Stimulated activated memory B cell treated with anti-CD40 and anti-IgM and Interleukin-4, amounts not matched to agents 10 μg/mL and 1 μg/mL and 100 μg/mL, for 72 hours (primary cell): ENCODE results near the gene FBXL19.
"Not testable (repeated sequence)": the region's sequence is repeated elsewhere in the genome, so short reads cannot be mapped to it uniquely, and the experiment has no call there.

ENCODE experiments used
- ATAC-seq: fragments of 150-1000 bp; cut with Tn5 transposase; 2 replicates; pipeline ENCODE4 v1.10.0; 2021
- H3K27ac Mint-ChIP-seq: one replicate; pipeline ENCODE4 v1.8.0; 2022; ENCODE audit warnings: mild to moderate bottlenecking, mixed read lengths
- H3K27me3 Mint-ChIP-seq: one replicate; pipeline ENCODE4 v1.8.0; 2022; ENCODE audit warnings: mixed read lengths
- H3K36me3 Mint-ChIP-seq: one replicate; pipeline ENCODE4 v1.8.0; 2022; ENCODE audit warnings: mixed read lengths
- H3K4me1 Mint-ChIP-seq: one replicate; pipeline ENCODE4 v1.8.0; 2022; ENCODE audit warnings: mixed read lengths
- H3K4me3 Mint-ChIP-seq: one replicate; pipeline ENCODE4 v1.8.0; 2022; ENCODE audit warnings: mild to moderate bottlenecking, moderate library complexity, mixed read lengths
- H3K9me3 Mint-ChIP-seq: one replicate; pipeline ENCODE4 v1.8.0; 2022; ENCODE audit warnings: mixed read lengths

FBXL19 gene

GRCh38 chr16:30924076-30924912, 922 bp downstream of the FBXL19 start:
- Mint-ChIP-seq H3K4me1 (peaks cover 42% of the 10 kb centered on the region), H3K27ac (peak overlapping the region; percentile 75), H3K4me3 (peak overlapping the region; percentile 83), H3K9me3 (no peaks in the 10 kb centered on the region), H3K36me3 (peaks cover 13% of the 10 kb centered on the region), H3K27me3 (no peaks in the 10 kb centered on the region)
- ATAC-seq = no peak

GRCh38 chr16:30924913-30925631, 1.7 kb downstream of the FBXL19 start:
- Mint-ChIP-seq H3K27me3 (no peaks in the 10 kb centered on the region), H3K4me1 (peaks cover 42% of the 10 kb centered on the region), H3K4me3 (peak overlapping the region; percentile 83), H3K36me3 (peaks cover 13% of the 10 kb centered on the region), H3K27ac (peak overlapping the region; percentile 75), H3K9me3 (no peaks in the 10 kb centered on the region)
- ATAC-seq = no peak

- peaks cover 16% of the 10 kb centered on the region for H3K36me3 Mint-ChIP-seq
- no peaks in the 10 kb centered on the region for H3K27me3 Mint-ChIP-seq
- H3K27ac Mint-ChIP-seq = peak overlapping the region; percentile 50
- no peaks in the 10 kb centered on the region for H3K9me3 Mint-ChIP-seq
- ATAC-seq = no peak
- peaks cover 42% of the 10 kb centered on the region for H3K4me1 Mint-ChIP-seq
- H3K4me3 Mint-ChIP-seq = no peak overlapping the region
Measured at GRCh38 chr16:30925632-30925987, 2.2 kb downstream of the FBXL19 start.

- peaks cover 37% of the 10 kb centered on the region for H3K4me1 Mint-ChIP-seq
- peak overlapping the region; percentile 0 for H3K4me3 Mint-ChIP-seq
- ATAC-seq = no peak
- no peaks in the 10 kb centered on the region for H3K9me3 Mint-ChIP-seq
- peak overlapping the region; percentile 50 for H3K27ac Mint-ChIP-seq
- H3K36me3 Mint-ChIP-seq = peaks cover 22% of the 10 kb centered on the region
- H3K27me3 Mint-ChIP-seq = no peaks in the 10 kb centered on the region
Measured at GRCh38 chr16:30925995-30926811, 2.8 kb downstream of the FBXL19 start.

GRCh38 chr16:30926937-30927788, 3.8 kb downstream of the FBXL19 start:
- Mint-ChIP-seq H3K36me3 (peaks cover 28% of the 10 kb centered on the region), H3K27me3 (no peaks in the 10 kb centered on the region), H3K4me1 (peaks cover 27% of the 10 kb centered on the region), H3K27ac (peak overlapping the region; percentile 50), H3K9me3 (no peaks in the 10 kb centered on the region), H3K4me3 (no peak overlapping the region)
- ATAC-seq = no peak

GRCh38 chr16:30927789-30928378, 4.5 kb downstream of the FBXL19 start:
- no peaks in the 10 kb centered on the region for H3K9me3 Mint-ChIP-seq

GRCh38 chr16:30928390-30928789, 5.0 kb downstream of the FBXL19 start:
- no peaks in the 10 kb centered on the region for H3K9me3 Mint-ChIP-seq
- H3K27me3 Mint-ChIP-seq = no peaks in the 10 kb centered on the region
- no peak overlapping the region for H3K4me3 Mint-ChIP-seq
- no peak for ATAC-seq
- no peak overlapping the region for H3K27ac Mint-ChIP-seq
- peaks cover 26% of the 10 kb centered on the region for H3K4me1 Mint-ChIP-seq
- peaks cover 35% of the 10 kb centered on the region for H3K36me3 Mint-ChIP-seq

More at GRCh38 chr16:30927789-30928378, 4.5 kb downstream of the FBXL19 start:
- peak; percentile 10 for ATAC-seq
- no peak overlapping the region for H3K27ac Mint-ChIP-seq
- H3K36me3 Mint-ChIP-seq = peaks cover 35% of the 10 kb centered on the region
- no peaks in the 10 kb centered on the region for H3K27me3 Mint-ChIP-seq
- H3K4me1 Mint-ChIP-seq = peaks cover 26% of the 10 kb centered on the region
- H3K4me3 Mint-ChIP-seq = no peak overlapping the region

GRCh38 chr16:30929167-30929566, 5.8 kb downstream of the FBXL19 start:
- H3K4me3 Mint-ChIP-seq = no peak overlapping the region
- no peak for ATAC-seq
- H3K9me3 Mint-ChIP-seq = no peaks in the 10 kb centered on the region
- no peaks in the 10 kb centered on the region for H3K27me3 Mint-ChIP-seq
- H3K27ac Mint-ChIP-seq = no peak overlapping the region
- peaks cover 35% of the 10 kb centered on the region for H3K36me3 Mint-ChIP-seq
- peaks cover 26% of the 10 kb centered on the region for H3K4me1 Mint-ChIP-seq

GRCh38 chr16:30930160-30930571, 6.8 kb downstream of the FBXL19 start:
- Mint-ChIP-seq H3K9me3 (no peaks in the 10 kb centered on the region), H3K36me3 (peaks cover 42% of the 10 kb centered on the region), H3K4me1 (peaks cover 24% of the 10 kb centered on the region), H3K4me3 (no peak overlapping the region), H3K27ac (no peak overlapping the region), H3K27me3 (no peaks in the 10 kb centered on the region)
- no peak for ATAC-seq

GRCh38 chr16:30931068-30931650, 7.8 kb downstream of the FBXL19 start:
- no peak overlapping the region for H3K27ac Mint-ChIP-seq
- ATAC-seq = no peak
- peaks cover 20% of the 10 kb centered on the region for H3K4me1 Mint-ChIP-seq
- H3K4me3 Mint-ChIP-seq = no peak overlapping the region
- no peaks in the 10 kb centered on the region for H3K9me3 Mint-ChIP-seq
- no peaks in the 10 kb centered on the region for H3K27me3 Mint-ChIP-seq
- H3K36me3 Mint-ChIP-seq = peaks cover 42% of the 10 kb centered on the region

- no peak for ATAC-seq
Measured at GRCh38 chr16:30934827-30935557, 11.6 kb downstream of the FBXL19 start.

GRCh38 chr16:30937692-30938091, 14.3 kb downstream of the FBXL19 start:
- Mint-ChIP-seq H3K27ac (no peak overlapping the region), H3K4me3 (no peak overlapping the region), H3K36me3 (peaks cover 13% of the 10 kb centered on the region), H3K9me3 (no peaks in the 10 kb centered on the region), H3K4me1 (peaks cover 36% of the 10 kb centered on the region), H3K27me3 (no peaks in the 10 kb centered on the region)
- ATAC-seq = no peak

More at GRCh38 chr16:30934827-30935557, 11.6 kb downstream of the FBXL19 start:
- H3K9me3 Mint-ChIP-seq = no peaks in the 10 kb centered on the region
- peaks cover 19% of the 10 kb centered on the region for H3K4me1 Mint-ChIP-seq
- H3K27me3 Mint-ChIP-seq = no peaks in the 10 kb centered on the region
- peak overlapping the region; percentile 34 for H3K27ac Mint-ChIP-seq
- H3K4me3 Mint-ChIP-seq = no peak overlapping the region
- peaks cover 33% of the 10 kb centered on the region for H3K36me3 Mint-ChIP-seq

- H3K27me3 Mint-ChIP-seq, H3K4me3 Mint-ChIP-seq, H3K9me3 Mint-ChIP-seq, ATAC-seq, H3K27ac Mint-ChIP-seq: not testable (repeated sequence)
- peaks cover 38% of the 10 kb centered on the region for H3K4me1 Mint-ChIP-seq
- peaks cover 21% of the 10 kb centered on the region for H3K36me3 Mint-ChIP-seq
Measured at GRCh38 chr16:30939571-30939970, 16.2 kb downstream of the FBXL19 start.
